ENCODE measurements around the gene RTN1.

RTN1 gene

DNA sequence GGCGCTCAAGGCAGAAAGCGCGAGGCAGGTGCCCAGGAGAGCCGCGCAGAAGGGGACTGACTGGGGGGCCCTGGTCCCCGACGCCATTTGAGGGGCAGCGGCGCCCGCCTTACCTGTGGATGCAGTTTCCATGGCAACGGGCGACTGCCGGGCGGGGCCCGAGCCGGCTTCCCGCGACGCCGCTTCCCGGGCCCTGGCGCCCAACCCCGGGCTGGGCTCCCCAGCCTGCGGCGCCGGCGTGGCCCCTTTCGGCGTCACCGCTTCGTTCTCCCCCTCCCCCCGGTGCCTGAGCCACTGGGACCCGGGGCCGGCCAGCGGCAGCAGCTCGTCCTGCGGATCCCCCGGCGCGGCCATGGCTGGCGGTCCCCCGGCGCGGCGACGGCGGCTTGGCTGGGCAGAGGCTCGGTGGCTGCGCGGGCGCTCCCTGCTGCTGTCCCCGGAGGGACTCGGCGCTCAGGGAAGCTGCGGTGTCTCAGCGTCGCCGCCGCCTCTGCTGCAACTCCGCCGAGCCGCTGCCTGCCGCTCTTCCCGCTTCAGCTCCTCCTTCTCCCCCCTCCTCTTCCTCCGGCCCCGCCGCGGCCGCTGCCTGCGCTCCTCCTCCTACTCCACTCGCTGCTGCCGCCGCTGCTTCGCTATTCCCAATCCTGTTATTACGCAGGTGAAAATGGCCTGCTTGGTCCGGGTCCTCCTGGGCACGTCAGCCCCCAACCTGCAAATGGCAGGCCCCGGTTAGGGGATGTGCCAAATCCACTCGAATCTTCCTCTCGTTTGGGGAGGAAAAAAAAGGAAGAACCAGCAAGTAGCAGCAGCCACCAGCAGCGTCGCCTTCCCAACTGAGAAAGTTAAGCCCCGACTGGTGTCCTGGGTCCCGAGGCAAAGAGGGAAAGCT is at the start of gene RTN1:
Gene RTN1, minus strand, starts transcription at position 500 of the 889 bp plus-strand sequence. Its CDS starts 146 bp downstream, at position 354.
- no peak for DNase-seq (ENCODE audit: low spot score)
- TF ChIP-seq, protein P1, sequence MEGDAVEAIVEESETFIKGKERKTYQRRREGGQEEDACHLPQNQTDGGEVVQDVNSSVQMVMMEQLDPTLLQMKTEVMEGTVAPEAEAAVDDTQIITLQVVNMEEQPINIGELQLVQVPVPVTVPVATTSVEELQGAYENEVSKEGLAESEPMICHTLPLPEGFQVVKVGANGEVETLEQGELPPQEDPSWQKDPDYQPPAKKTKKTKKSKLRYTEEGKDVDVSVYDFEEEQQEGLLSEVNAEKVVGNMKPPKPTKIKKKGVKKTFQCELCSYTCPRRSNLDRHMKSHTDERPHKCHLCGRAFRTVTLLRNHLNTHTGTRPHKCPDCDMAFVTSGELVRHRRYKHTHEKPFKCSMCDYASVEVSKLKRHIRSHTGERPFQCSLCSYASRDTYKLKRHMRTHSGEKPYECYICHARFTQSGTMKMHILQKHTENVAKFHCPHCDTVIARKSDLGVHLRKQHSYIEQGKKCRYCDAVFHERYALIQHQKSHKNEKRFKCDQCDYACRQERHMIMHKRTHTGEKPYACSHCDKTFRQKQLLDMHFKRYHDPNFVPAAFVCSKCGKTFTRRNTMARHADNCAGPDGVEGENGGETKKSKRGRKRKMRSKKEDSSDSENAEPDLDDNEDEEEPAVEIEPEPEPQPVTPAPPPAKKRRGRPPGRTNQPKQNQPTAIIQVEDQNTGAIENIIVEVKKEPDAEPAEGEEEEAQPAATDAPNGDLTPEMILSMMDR (IDR thresholded peaks at IDR 0.05), result no peak
- Histone ChIP-seq H3K4me3 (peak within 1 kb of the TSS; percentile 76), H3K27ac (peak within 1 kb of the TSS; percentile 38 to 76)

GRCh38 chr14:59920378-59920683 is 49.8 kb upstream of the RTN1 start:
- no peak for DNase-seq (ENCODE audit: low spot score)
- H3K27ac ChIP-seq, result no peak overlapping the region
- TF ChIP-seq, protein P1 (IDR thresholded peaks at IDR 0.05), result no peak
- H3K4me3 ChIP-seq, result no peak overlapping the region

DNA sequence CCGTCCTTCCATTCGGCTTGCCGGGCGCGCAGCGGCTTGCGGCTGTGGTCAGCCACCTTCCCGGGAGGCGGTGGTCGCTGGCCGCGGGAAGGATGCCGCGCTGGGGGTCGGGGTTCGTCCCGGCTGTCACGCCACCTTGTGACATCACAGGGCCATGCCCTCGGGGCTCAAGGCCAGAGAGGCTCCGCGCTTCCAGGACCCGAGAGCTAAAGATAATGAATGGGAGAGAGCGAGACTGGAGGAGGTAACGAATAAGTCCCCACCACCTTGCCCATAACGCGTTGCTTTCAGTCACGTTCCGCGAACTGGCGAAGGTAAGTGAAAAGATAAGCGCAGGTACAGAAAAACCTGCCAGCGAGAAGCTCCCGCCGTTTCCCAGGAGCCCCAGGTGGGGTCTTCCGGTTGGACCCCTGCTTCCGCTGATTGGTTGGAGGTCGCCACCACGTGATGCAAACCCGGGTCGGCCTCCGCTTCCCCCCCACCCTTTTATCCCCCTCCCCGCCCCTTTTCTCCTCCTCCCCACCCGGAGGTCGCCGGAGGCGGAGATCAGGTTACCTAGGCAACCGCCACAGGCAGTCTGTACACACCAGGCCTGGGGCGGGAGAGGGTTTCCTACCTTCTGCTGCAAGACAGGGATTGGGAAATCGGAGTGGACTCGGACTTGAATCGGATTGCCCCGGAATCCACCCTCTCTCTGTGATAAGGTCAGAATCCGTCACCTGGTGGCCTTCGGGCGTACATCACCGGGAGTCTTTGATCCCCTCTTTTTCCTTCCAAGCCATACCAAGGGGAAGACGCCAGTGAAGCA is 49.2 kb upstream of the RTN1 start, which contains the start of gene LRRC9:
Gene LRRC9, plus strand, starts transcription at position 575 of the 808 bp plus-strand sequence.
- Histone ChIP-seq H3K27ac (no peak within 1 kb of the TSS), H3K4me3 (peak within 1 kb of the TSS; percentile 74)
- DNase-seq (ENCODE audit: low spot score), result no peak
- TF ChIP-seq, protein P1 (IDR thresholded peaks at IDR 0.05), result no peak

DNA sequence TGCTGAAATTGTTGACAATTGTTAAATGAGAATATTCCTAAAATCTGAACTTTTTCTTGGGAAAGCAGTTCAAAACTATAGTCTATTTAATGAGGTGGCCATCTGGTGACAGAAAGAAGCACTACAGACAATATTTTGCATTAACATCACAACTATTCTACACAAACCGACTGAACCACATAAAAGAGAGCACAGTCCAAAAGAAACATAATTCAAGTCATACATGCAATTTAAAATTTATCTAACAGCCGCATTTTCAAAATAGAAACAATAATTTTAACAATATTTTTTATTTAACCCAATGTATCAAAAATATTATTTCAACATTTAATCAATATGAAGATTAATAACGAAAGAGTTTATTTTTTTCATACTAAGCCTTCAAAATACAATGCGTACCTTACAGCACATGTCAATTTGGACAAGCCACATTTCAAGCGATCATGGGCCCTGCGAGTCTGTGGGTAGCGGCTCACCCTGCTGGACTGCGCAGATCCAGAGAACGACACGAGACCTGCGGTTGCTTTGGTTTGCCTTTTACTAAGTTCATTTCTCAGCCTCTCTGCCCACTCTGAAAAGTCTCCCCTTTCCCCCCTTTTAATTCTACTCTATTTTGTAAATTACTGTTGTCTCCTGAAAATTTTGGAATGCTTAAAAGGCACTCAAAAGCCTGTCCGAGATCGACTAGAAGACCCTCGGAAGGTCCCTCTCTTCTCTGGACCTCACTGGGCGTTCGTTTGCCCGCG is 48.4 kb upstream of the RTN1 start:
- H3K4me3 ChIP-seq, result peak overlapping the region; percentile 74
- DNase-seq (ENCODE audit: low spot score), result no peak
- TF ChIP-seq, protein P1 (IDR thresholded peaks at IDR 0.05), result peak; percentile 30
- H3K27ac ChIP-seq, result no peak overlapping the region

GRCh38 chr14:59913187-59913586 is 42.6 kb upstream of the RTN1 start:
- DNase-seq (ENCODE audit: low spot score), result no peak
- TF ChIP-seq, protein P1 (IDR thresholded peaks at IDR 0.05), result no peak
- no peak overlapping the region for H3K4me3 ChIP-seq
- H3K27ac ChIP-seq, result no peak overlapping the region

DNA sequence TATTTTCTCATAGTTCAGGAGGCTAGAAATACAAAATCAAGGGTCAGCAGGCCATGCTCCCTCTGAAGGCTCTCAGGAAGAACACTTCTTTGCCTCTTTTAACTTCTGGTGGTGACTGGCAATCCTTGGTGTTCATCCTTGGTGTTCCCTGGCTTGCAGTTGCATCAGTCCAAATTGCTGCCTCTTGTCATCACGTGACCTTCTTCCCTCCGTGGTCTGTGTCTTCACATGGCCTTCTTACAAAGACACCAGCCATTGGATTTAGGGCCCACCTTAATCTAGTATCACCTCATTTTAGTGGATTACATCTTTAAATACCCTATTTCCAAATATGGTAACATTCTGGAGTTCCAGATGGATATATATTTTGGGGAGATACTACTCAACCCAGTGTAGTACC is 41.9 kb upstream of the RTN1 start:
- H3K27ac ChIP-seq, result no peak overlapping the region
- TF ChIP-seq, protein P1 (IDR thresholded peaks at IDR 0.05), result no peak
- DNase-seq (ENCODE audit: low spot score), result no peak
- H3K4me3 ChIP-seq, result no peak overlapping the region
